ENCODE results near the gene KLRF1. TPM values are rescaled to one million over a fixed set of nuclear protein-coding genes. Genes with fewer than 3 reads are reported as not detected.

Gene KLRF1, protein sequence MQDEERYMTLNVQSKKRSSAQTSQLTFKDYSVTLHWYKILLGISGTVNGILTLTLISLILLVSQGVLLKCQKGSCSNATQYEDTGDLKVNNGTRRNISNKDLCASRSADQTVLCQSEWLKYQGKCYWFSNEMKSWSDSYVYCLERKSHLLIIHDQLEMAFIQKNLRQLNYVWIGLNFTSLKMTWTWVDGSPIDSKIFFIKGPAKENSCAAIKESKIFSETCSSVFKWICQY
- not detected for total RNA-seq

DNA sequence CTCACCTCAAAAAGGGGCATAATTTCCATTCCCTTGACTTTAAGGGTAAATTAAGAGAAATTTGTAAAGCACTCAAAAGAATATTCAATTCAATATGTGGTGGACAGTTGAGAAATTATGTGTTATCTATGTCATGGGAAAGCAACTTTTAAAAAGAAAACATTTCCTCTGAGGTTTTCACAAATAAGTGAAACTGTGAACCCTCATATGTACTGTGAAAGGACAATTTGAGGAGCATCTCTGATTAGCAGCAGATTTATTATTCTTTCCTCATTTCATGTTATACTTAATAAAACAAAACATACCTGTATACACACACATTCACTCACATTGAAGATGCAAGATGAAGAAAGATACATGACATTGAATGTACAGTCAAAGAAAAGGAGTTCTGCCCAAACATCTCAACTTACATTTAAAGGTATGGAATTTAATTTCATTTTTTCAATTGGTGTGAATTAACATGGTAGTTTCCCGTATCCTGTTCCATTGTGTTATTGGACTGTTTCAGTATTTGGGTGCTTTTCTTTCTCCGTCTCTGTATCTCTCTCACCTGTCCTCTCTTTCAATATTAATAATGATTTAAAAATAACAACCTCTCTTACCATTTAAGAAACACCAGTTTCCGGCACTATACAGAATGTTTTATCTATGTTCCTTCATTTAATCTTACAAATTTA lies at the start of gene KLRF1:
KLRF1 (plus strand) TSS at position 273 of the 680 bp plus-strand sequence; CDS start at position 337, 64 bp downstream.
- 87% methylated on average over 3 of the region's 3 CpGs for WGBS

DNA sequence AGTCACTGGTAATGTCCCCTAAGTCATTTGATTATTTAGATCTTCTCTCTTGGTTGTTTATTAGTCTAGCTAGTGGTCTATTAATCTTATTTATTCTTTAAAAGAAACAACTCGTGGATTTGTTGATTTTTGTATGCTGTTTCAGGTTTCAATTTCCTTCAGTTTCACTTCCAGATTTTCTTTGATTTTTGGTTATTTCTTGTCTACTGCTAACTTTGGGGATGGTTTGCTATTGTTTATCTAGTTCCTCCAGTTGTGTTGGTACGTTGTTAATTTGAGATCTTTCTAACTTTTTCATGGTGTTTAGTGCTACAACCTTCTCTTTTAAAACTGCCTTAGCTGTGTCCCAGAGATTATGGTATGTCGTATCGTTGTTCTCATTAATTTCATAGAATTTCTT lies 48.1 kb upstream of the KLRF1 start:
- DNase-seq (ENCODE audit: low spot score): no peak
- H3K9me3 ChIP-seq: no peaks in the 10 kb centered on the region
- no peaks in the 10 kb centered on the region for H3K27me3 ChIP-seq (replicated peaks; ENCODE audit: insufficient read depth)
- no peaks in the 10 kb centered on the region for H3K36me3 ChIP-seq
- H3K27ac ChIP-seq: no peak overlapping the region
- no peak overlapping the region for H3K4me3 ChIP-seq
- TF ChIP-seq, protein P1, sequence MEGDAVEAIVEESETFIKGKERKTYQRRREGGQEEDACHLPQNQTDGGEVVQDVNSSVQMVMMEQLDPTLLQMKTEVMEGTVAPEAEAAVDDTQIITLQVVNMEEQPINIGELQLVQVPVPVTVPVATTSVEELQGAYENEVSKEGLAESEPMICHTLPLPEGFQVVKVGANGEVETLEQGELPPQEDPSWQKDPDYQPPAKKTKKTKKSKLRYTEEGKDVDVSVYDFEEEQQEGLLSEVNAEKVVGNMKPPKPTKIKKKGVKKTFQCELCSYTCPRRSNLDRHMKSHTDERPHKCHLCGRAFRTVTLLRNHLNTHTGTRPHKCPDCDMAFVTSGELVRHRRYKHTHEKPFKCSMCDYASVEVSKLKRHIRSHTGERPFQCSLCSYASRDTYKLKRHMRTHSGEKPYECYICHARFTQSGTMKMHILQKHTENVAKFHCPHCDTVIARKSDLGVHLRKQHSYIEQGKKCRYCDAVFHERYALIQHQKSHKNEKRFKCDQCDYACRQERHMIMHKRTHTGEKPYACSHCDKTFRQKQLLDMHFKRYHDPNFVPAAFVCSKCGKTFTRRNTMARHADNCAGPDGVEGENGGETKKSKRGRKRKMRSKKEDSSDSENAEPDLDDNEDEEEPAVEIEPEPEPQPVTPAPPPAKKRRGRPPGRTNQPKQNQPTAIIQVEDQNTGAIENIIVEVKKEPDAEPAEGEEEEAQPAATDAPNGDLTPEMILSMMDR (IDR thresholded peaks at IDR 0.05): no peak
- TF ChIP-seq POLR2AphosphoS5 (IDR thresholded peaks at IDR 0.05) (no peak), POLR2A (IDR thresholded peaks at IDR 0.05) (no peak)
- intact Hi-C loops (cut with DNase I): no loop called here
- H3K4me1 ChIP-seq (replicated peaks): no peaks in the 10 kb centered on the region
- WGBS: 84% methylated on average over 4 of the region's 4 CpGs

More for the DNA sequence above, at the start of gene KLRF1:
- no peaks in the 10 kb centered on the region for H3K36me3 ChIP-seq
- intact Hi-C loops (cut with DNase I): no loop called here
- no peak within 1 kb of the TSS for H3K4me3 ChIP-seq
- no peak for DNase-seq (ENCODE audit: low spot score)
- no peak for TF ChIP-seq POLR2A (IDR thresholded peaks at IDR 0.05)
- no peaks in the 10 kb centered on the region for H3K9me3 ChIP-seq
- no peak within 1 kb of the TSS for H3K27ac ChIP-seq
- no peaks in the 10 kb centered on the region for H3K27me3 ChIP-seq (replicated peaks; ENCODE audit: insufficient read depth)
- no peaks in the 10 kb centered on the region for H3K4me1 ChIP-seq (replicated peaks)

DNA sequence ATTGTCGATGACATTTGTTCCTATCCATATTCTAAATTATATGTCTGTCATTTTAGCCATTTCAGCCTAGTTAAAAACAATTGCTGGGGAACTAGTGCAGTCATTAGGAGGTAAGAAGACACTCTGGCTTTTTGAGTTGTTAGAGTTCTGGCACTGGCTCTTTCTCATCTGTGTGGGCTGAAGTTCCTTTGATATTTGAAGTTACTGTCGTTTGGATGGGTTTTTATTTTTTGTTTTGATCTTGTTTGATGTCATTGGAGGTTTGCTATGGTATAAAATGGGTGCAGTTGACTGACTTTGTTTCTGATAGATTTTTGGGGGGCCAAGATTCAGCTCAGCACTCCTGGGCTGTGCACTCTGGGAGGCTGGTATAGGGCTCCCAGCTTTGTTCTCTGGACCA lies 45.9 kb upstream of the KLRF1 start:
- intact Hi-C loops (cut with DNase I): no loop called here
- 71% methylated on average over 2 of the region's 2 CpGs for WGBS

DNA sequence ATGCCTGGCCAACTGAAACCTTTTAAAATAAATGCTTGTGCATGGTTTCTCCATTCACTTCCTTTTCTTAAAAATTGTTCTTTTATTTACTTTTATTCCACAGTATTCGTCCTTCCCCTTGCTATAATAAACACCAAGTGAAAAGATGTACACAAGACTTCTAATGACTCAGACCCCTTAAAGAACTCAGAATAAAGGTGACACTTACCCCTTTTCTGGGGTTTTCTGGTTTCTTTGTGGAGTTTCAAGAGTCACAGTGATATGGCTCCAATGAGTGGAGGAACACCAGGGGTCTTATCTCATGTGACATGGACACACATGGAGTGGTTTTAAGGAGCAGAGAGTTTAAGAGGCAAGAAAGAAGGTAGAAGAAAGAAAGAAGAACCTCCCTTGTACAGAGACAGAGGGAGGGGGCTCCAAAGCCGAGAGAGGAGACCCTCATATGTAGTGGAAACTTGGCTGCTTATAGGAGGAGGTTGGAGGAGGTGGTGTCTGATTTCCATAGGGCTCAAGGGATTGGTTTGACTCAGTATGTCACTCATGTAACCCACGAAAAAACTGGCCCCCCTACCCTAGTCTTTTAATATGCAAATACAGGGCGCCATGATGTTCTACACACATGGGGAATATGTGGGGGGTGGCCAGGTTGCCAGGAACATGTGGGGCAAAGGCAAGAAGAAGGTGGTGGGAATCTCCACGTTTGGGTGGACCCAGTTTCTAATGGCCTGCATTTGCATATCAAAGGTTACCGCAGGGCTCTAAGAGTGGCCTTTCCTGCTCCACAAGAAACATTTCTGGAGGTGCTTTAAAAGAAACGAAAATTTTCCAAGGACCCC lies 44.5 kb upstream of the KLRF1 start:
- no peaks in the 10 kb centered on the region for H3K4me1 ChIP-seq (replicated peaks)
- DNase-seq (ENCODE audit: low spot score): no peak
- H3K9me3 ChIP-seq: no peaks in the 10 kb centered on the region
- intact Hi-C loops (cut with DNase I): no loop called here
- WGBS: 72% methylated on average over 7 of the region's 7 CpGs
- no peaks in the 10 kb centered on the region for H3K36me3 ChIP-seq
- no peak overlapping the region for H3K4me3 ChIP-seq
- TF ChIP-seq, protein P1 (IDR thresholded peaks at IDR 0.05): no peak
- TF ChIP-seq POLR2AphosphoS5 (IDR thresholded peaks at IDR 0.05) (no peak), POLR2A (IDR thresholded peaks at IDR 0.05) (no peak)
- no peak overlapping the region for H3K27ac ChIP-seq
- no peaks in the 10 kb centered on the region for H3K27me3 ChIP-seq (replicated peaks; ENCODE audit: insufficient read depth)

More for the DNA sequence above, 45.9 kb upstream of the KLRF1 start:
- no peaks in the 10 kb centered on the region for H3K4me1 ChIP-seq (replicated peaks)
- no peak for DNase-seq (ENCODE audit: low spot score)
- no peaks in the 10 kb centered on the region for H3K9me3 ChIP-seq
- no peaks in the 10 kb centered on the region for H3K27me3 ChIP-seq (replicated peaks; ENCODE audit: insufficient read depth)
- H3K36me3 ChIP-seq: no peaks in the 10 kb centered on the region
- TF ChIP-seq, protein P1 (IDR thresholded peaks at IDR 0.05): no peak
- no peak for TF ChIP-seq POLR2AphosphoS5 (IDR thresholded peaks at IDR 0.05)
- TF ChIP-seq POLR2A (IDR thresholded peaks at IDR 0.05): no peak
- no peak overlapping the region for H3K27ac ChIP-seq
- H3K4me3 ChIP-seq: no peak overlapping the region

DNA sequence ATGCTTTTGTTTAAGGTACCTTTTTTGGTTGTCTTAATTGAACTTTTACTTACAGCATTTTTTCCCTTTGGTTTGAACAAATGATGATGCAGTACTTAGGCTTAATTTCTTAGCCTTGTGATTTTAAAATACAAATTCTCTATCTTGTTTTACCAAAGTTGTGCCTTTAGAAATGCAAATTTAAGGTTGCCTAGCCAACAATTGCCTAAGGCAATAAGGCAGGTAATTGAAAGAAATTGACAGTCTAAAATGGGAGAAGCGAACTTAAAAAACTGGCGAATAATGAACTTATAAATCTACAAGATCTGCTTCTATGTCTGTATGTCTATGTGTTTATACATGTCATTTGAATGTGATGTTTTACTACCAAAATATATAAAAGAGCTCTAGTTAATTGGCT lies 43.0 kb upstream of the KLRF1 start:
- no peaks in the 10 kb centered on the region for H3K36me3 ChIP-seq
- H3K9me3 ChIP-seq: no peaks in the 10 kb centered on the region
- intact Hi-C loops (cut with DNase I): no loop called here
- TF ChIP-seq, protein P1 (IDR thresholded peaks at IDR 0.05): no peak
- no peak for TF ChIP-seq POLR2AphosphoS5 (IDR thresholded peaks at IDR 0.05)
- TF ChIP-seq POLR2A (IDR thresholded peaks at IDR 0.05): no peak
- H3K27me3 ChIP-seq (replicated peaks; ENCODE audit: insufficient read depth): no peaks in the 10 kb centered on the region
- H3K4me1 ChIP-seq (replicated peaks): no peaks in the 10 kb centered on the region
- no peak for DNase-seq (ENCODE audit: low spot score)
- no peak overlapping the region for H3K4me3 ChIP-seq
- WGBS: 71% methylated on average over 2 of the region's 2 CpGs
- H3K27ac ChIP-seq: no peak overlapping the region

Data from prostate gland (tissue), 2 donors.